ENCODE results near the gene SAMD8. TPM values are rescaled to one million over a fixed set of nuclear protein-coding genes. Genes with fewer than 3 reads are reported as not detected.

Gene SAMD8
- total and polyA plus RNA-seq, 2 donors (not counting 3 experiments of a cell fraction or from before 2014, with no cell fraction given), result 19.6 to 22.8 TPM

DNA sequence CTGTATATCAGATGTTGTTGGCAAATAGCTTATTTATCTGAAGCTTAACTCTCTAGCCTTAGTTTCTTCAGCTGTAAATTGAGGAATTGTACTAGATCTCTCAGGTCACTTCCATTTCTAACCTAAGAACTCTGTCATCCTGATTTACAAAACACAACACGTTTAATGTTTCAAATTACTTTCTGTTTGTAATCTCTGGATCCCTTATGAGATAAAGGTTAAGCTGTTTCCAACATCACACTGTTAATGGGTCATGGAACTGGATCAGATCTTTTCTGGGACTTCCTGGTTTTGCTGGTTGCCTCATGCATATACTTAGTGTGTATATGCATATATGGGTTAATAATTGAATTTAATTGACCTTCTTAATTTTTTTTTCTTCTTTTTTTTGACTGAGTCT is 9.9 kb downstream of the SAMD8 start:
- ChIA-PET POLR2A (no interaction called here), CTCF (interaction anchor here (1.1 kb wide), 1 partner anchor 104 kb away, joined by 4 read pairs; no protein-coding TSS in a partner anchor)
- Histone ChIP-seq H3K27ac (ENCODE audit: insufficient read depth, low read depth, low read length) (no peak overlapping the region), H3K4me1 (ENCODE audit: control insufficient read depth, extremely low read depth, insufficient read depth, low read length) (peaks cover 7% of the 10 kb centered on the region), H3K27me3 (ENCODE audit: control insufficient read depth in 2 of 2, insufficient read depth in 2 of 2, low read length in 2 of 2) (no peaks in the 10 kb centered on the region), H3K9me3 (replicated peaks; ENCODE audit: control insufficient read depth, insufficient read depth, low read length) (no peaks in the 10 kb centered on the region), H3K4me3 (replicated peaks in 1 of 3; ENCODE audit: insufficient read depth in 1 of 3, low read depth in 1 of 3, low read length in 3 of 3) (no peak overlapping the region), H2AFZ (ENCODE audit: low read depth, low read length) (no peak overlapping the region), H3K4me2 (ENCODE audit: insufficient read depth, low read length) (no peak overlapping the region), H3K36me3 (ENCODE audit: control insufficient read depth in 2 of 2, extremely low read depth in 1 of 2, insufficient read depth in 2 of 2, low read length in 2 of 2) (no peaks in the 10 kb centered on the region), H3K79me2 (ENCODE audit: control insufficient read depth, insufficient read depth, low read length) (peaks cover 47% of the 10 kb centered on the region), H4K20me1 (replicated peaks; ENCODE audit: control insufficient read depth, extremely low read depth, insufficient read depth, low read length) (no peaks in the 10 kb centered on the region), H3K9ac (replicated peaks; ENCODE audit: extremely low read depth, insufficient read depth, low read length) (no peak overlapping the region), H3K9me1 (replicated peaks; ENCODE audit: control insufficient read depth, extremely low read depth, insufficient read depth, low read length) (no peaks in the 10 kb centered on the region)
- dilution Hi-C loops (cut with MboI; ENCODE audit: extremely low pct_ligation_motif_present, low sequenced_read_pairs) (no loop called here), intact Hi-C loops (cut with micrococcal nuclease) (no loop called here)
- BruUV-seq (replicated peaks), result no TSS peak
- FAIRE-seq, result no peak
- DNase-seq (ENCODE audit: low read depth, low spot score), result no peak
- TF ChIP-seq, protein P1, sequence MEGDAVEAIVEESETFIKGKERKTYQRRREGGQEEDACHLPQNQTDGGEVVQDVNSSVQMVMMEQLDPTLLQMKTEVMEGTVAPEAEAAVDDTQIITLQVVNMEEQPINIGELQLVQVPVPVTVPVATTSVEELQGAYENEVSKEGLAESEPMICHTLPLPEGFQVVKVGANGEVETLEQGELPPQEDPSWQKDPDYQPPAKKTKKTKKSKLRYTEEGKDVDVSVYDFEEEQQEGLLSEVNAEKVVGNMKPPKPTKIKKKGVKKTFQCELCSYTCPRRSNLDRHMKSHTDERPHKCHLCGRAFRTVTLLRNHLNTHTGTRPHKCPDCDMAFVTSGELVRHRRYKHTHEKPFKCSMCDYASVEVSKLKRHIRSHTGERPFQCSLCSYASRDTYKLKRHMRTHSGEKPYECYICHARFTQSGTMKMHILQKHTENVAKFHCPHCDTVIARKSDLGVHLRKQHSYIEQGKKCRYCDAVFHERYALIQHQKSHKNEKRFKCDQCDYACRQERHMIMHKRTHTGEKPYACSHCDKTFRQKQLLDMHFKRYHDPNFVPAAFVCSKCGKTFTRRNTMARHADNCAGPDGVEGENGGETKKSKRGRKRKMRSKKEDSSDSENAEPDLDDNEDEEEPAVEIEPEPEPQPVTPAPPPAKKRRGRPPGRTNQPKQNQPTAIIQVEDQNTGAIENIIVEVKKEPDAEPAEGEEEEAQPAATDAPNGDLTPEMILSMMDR (IDR thresholded peaks at IDR 0.05; ENCODE audit: extremely low read depth in 1 of 2, insufficient read depth in 1 of 2, low read depth in 1 of 2, low read length in 2 of 2), result no peak
- TF ChIP-seq JUN (IDR thresholded peaks at IDR 0.05; ENCODE audit: borderline replicate concordance, insufficient read depth, insufficient read length, low read depth), result no peak
- TF ChIP-seq, protein P2, sequence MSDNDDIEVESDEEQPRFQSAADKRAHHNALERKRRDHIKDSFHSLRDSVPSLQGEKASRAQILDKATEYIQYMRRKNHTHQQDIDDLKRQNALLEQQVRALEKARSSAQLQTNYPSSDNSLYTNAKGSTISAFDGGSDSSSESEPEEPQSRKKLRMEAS (IDR thresholded peaks at IDR 0.05; ENCODE audit: insufficient read depth, insufficient read length), result no peak
- TF ChIP-seq FOS (IDR thresholded peaks at IDR 0.05; ENCODE audit: borderline replicate concordance, insufficient read depth, low read length), result no peak
- no peak for TF ChIP-seq EZH2 (IDR thresholded peaks at IDR 0.05; ENCODE audit: borderline replicate concordance, low read depth, low read length, severe bottlenecking)

DNA sequence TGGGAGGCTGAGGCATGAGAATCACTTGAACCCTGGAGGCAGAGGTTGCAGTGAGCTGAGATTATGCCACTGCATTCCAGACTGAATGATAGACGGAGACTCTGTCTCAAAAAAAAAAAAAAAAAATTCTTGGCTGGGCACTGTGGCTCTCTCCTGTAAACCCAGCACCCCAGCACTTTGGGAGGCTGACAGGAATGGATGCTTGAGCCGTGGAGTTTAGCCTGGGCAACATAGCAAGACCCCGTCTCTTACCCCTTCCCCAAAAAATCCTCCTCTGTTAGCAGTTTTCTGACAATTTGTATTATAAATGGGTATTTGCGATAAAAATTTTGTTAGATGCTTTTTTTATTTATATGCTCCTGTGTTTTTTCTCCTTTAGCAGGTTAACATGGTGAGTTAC is 11.0 kb downstream of the SAMD8 start:
- Histone ChIP-seq H3K9ac (replicated peaks; ENCODE audit: extremely low read depth, insufficient read depth, low read length) (no peak overlapping the region), H3K9me1 (replicated peaks; ENCODE audit: control insufficient read depth, extremely low read depth, insufficient read depth, low read length) (no peaks in the 10 kb centered on the region), H2AFZ (ENCODE audit: low read depth, low read length) (no peak overlapping the region), H3K4me2 (ENCODE audit: insufficient read depth, low read length) (no peak overlapping the region), H3K36me3 (ENCODE audit: control insufficient read depth in 2 of 2, extremely low read depth in 1 of 2, insufficient read depth in 2 of 2, low read length in 2 of 2) (no peaks in the 10 kb centered on the region), H3K27me3 (ENCODE audit: control insufficient read depth in 2 of 2, insufficient read depth in 2 of 2, low read length in 2 of 2) (no peaks in the 10 kb centered on the region), H3K4me3 (replicated peaks in 1 of 3; ENCODE audit: insufficient read depth in 1 of 3, low read depth in 1 of 3, low read length in 3 of 3) (no peak overlapping the region), H4K20me1 (replicated peaks; ENCODE audit: control insufficient read depth, extremely low read depth, insufficient read depth, low read length) (no peaks in the 10 kb centered on the region), H3K79me2 (ENCODE audit: control insufficient read depth, insufficient read depth, low read length) (peaks cover 36% of the 10 kb centered on the region), H3K4me1 (ENCODE audit: control insufficient read depth, extremely low read depth, insufficient read depth, low read length) (peaks cover 13% of the 10 kb centered on the region), H3K9me3 (replicated peaks; ENCODE audit: control insufficient read depth, insufficient read depth, low read length) (no peaks in the 10 kb centered on the region), H3K27ac (ENCODE audit: insufficient read depth, low read depth, low read length) (no peak overlapping the region)
- ChIA-PET POLR2A (no interaction called here), CTCF (no interaction called here)
- DNase-seq (ENCODE audit: low read depth, low spot score) (no peak), FAIRE-seq (no peak)
- intact Hi-C loops (cut with micrococcal nuclease), result no loop called here
- dilution Hi-C loops (cut with MboI; ENCODE audit: extremely low pct_ligation_motif_present, low sequenced_read_pairs), result no loop called here
- TF ChIP-seq, protein P1 (IDR thresholded peaks at IDR 0.05; ENCODE audit: extremely low read depth in 1 of 2, insufficient read depth in 1 of 2, low read depth in 1 of 2, low read length in 2 of 2), result no peak
- TF ChIP-seq FOS (IDR thresholded peaks at IDR 0.05; ENCODE audit: borderline replicate concordance, insufficient read depth, low read length), result no peak
- no peak for TF ChIP-seq EZH2 (IDR thresholded peaks at IDR 0.05; ENCODE audit: borderline replicate concordance, low read depth, low read length, severe bottlenecking)
- no peak for TF ChIP-seq JUN (IDR thresholded peaks at IDR 0.05; ENCODE audit: borderline replicate concordance, insufficient read depth, insufficient read length, low read depth)
- TF ChIP-seq MYC (IDR thresholded peaks at IDR 0.05; ENCODE audit: low read depth, low read length), result no peak
- no peak for TF ChIP-seq POLR2A (IDR thresholded peaks at IDR 0.05; ENCODE audit: low read depth, low read length)
- no peak for TF ChIP-seq POLR2AphosphoS5 (IDR thresholded peaks at IDR 0.05; ENCODE audit: insufficient read depth, low read depth, low read length)
- TF ChIP-seq, protein P2 (IDR thresholded peaks at IDR 0.05; ENCODE audit: insufficient read depth, insufficient read length), result no peak
- TF ChIP-seq GATA2 (IDR thresholded peaks at IDR 0.05; ENCODE audit: insufficient read depth, insufficient read length, low read depth, low read length), result no peak
- BruUV-seq (replicated peaks), result no TSS peak
